Uterus (tissue), 4 donors: Measurements from ENCODE around the gene OTOS. TPM values are rescaled to one million over a fixed set of nuclear protein-coding genes. Genes with fewer than 3 reads are reported as not detected.

Source experiments
- DNase-seq, 2 donors: peaks; one replicate each; pipeline ENCODE4 v3.0.0-alpha.2; 2019 to 2020
- H3K27ac ChIP-seq, 2 donors: fragments of 200-600 bp; sonication (generic); 1 replicate in 1 of 2; 2 replicates in 1 of 2; pipeline ENCODE4 v1.5.1; 2016 to 2018
- H3K27me3 ChIP-seq, 2 donors: fragments of 200-600 bp; sonication (generic); one replicate each; pipeline ENCODE4 v1.5.1; 2018 to 2019; ENCODE audit warnings: control low read depth in 1 of 2
- H3K36me3 ChIP-seq, 2 donors: fragments of 200-600 bp; sonication (generic); one replicate each; pipeline ENCODE4 v1.5.1; 2019; ENCODE audit warnings: control low read depth in 1 of 2
- H3K4me1 ChIP-seq, 2 donors: fragments of 200-600 bp; sonication (generic); one replicate each; pipeline ENCODE4 v1.5.1; 2018 to 2019; ENCODE audit warnings: control low read depth in 1 of 2
- H3K4me3 ChIP-seq, 2 donors: fragments of 200-600 bp; sonication (generic); 1 replicate in 1 of 2; 2 replicates in 1 of 2; pipeline ENCODE4 v1.5.1; 2018 to 2019; ENCODE audit warnings: mild to moderate bottlenecking in 1 of 2
- H3K9me3 ChIP-seq, 2 donors: fragments of 200-600 bp; sonication (generic); one replicate each; pipeline ENCODE4 v1.5.1; 2019; ENCODE audit warnings: control low read depth in 1 of 2
- CTCF ChIP-seq, 4 experiments: fragments of 200-600 bp in 2 of 4; fragments of 450-650 bp in 2 of 4; sonication (generic) in 2 of 4; IDR thresholded peaks; one replicate each; pipeline ENCODE4 v1.5.1; 2016 to 2019; ENCODE audit warnings: antibody characterized with exemption in 4 of 4, mild to moderate bottlenecking in 2 of 4, moderate library complexity in 1 of 4
- POLR2A ChIP-seq, 2 donors: fragments of 450-650 bp; IDR thresholded peaks; one replicate each; pipeline ENCODE4 v1.6.1; 2016; ENCODE audit warnings: antibody characterized with exemption in 2 of 2, mild to moderate bottlenecking in 1 of 2, moderate library complexity in 1 of 2
- intact Hi-C: fragments of 100-400 bp; cut with DNase I; formaldehyde crosslinking; loops from one replicate; pipeline ENCODE4 v1.15.1; 2023; ENCODE audit warnings: low total_unique reads
- total RNA-seq, 4 donors: library from RNA; depleted of rRNA in 3 of 4; stranded (reverse); fragments of >200 nt in 3 of 4; gene quantifications; one replicate each; pipeline versions ENCODE4 v1.1.0 to v1.2.4, GENCODE V29; 2014 to 2023
- donor health status: DM: yes; HTN: yes; CAD: no.

The OTOS gene
- total RNA-seq, 4 donors from 2014 or later: not detected

- no peak overlapping the region for H3K27ac ChIP-seq
- intact Hi-C loops: no loop called here
- H3K9me3 ChIP-seq: no peaks in the 10 kb centered on the region
- no peak for DNase-seq
- TF ChIP-seq CTCF (IDR thresholded peaks at IDR 0.05): no peak
- TF ChIP-seq POLR2A (IDR thresholded peaks at IDR 0.05): no peak
- no peaks in the 10 kb centered on the region for H3K27me3 ChIP-seq
- H3K4me3 ChIP-seq: no peak overlapping the region
- H3K4me1 ChIP-seq: no peaks in the 10 kb centered on the region
- no peaks in the 10 kb centered on the region for H3K36me3 ChIP-seq
Measured at GRCh38 chr2:240167588-240167880, 27.1 kb upstream of the OTOS start.

GRCh38 chr2:240166761-240167587, 26.5 kb upstream of the OTOS start:
- no peak for TF ChIP-seq POLR2A (IDR thresholded peaks at IDR 0.05)
- TF ChIP-seq CTCF (IDR thresholded peaks at IDR 0.05): no peak

GRCh38 chr2:240166191-240166590, 25.7 kb upstream of the OTOS start:
- H3K4me1 ChIP-seq: no peaks in the 10 kb centered on the region
- no peaks in the 10 kb centered on the region for H3K27me3 ChIP-seq
- no peaks in the 10 kb centered on the region for H3K36me3 ChIP-seq
- H3K4me3 ChIP-seq: no peak overlapping the region
- TF ChIP-seq POLR2A (IDR thresholded peaks at IDR 0.05) (no peak), CTCF (IDR thresholded peaks at IDR 0.05) (no peak)
- intact Hi-C loops: no loop called here
- DNase-seq: no peak
- H3K27ac ChIP-seq: no peak overlapping the region
- H3K9me3 ChIP-seq: no peaks in the 10 kb centered on the region

More at GRCh38 chr2:240166761-240167587, 26.5 kb upstream of the OTOS start:
- Histone ChIP-seq H3K27me3 (no peaks in the 10 kb centered on the region), H3K27ac (no peak overlapping the region), H3K36me3 (no peaks in the 10 kb centered on the region), H3K9me3 (no peaks in the 10 kb centered on the region), H3K4me3 (no peak overlapping the region), H3K4me1 (no peaks in the 10 kb centered on the region)
- intact Hi-C loops: no loop called here
- DNase-seq: no peak

GRCh38 chr2:240165661-240166060, 25.2 kb upstream of the OTOS start:
- no peak for DNase-seq

More at GRCh38 chr2:240165661-240166060, 25.2 kb upstream of the OTOS start:
- H3K27me3 ChIP-seq: no peaks in the 10 kb centered on the region
- no peaks in the 10 kb centered on the region for H3K36me3 ChIP-seq
- intact Hi-C loops: no loop called here
- H3K4me1 ChIP-seq: no peaks in the 10 kb centered on the region
- H3K27ac ChIP-seq: no peak overlapping the region
- H3K4me3 ChIP-seq: no peak overlapping the region
- TF ChIP-seq CTCF (IDR thresholded peaks at IDR 0.05) (no peak), POLR2A (IDR thresholded peaks at IDR 0.05) (no peak)
- no peaks in the 10 kb centered on the region for H3K9me3 ChIP-seq
